ENCODE measurements around the gene PCCA.

Gene PCCA

GRCh38 chr13:100506600-100507422 lies 417.9 kb downstream of the PCCA start:
- Histone ChIP-seq H3K9me3 (ENCODE audit: control insufficient read depth, insufficient read depth, low read length) (no peaks in the 10 kb centered on the region), H3K36me3 (ENCODE audit: control insufficient read depth, insufficient read depth, low read length) (no peaks in the 10 kb centered on the region), H3K4me3 (ENCODE audit: low read depth, low read length) (no peak overlapping the region), H3K27ac (ENCODE audit: low read depth, low read length) (no peak overlapping the region), H3K4me1 (ENCODE audit: control insufficient read depth, insufficient read depth, low read length) (peaks cover 39% of the 10 kb centered on the region), H3K9ac (ENCODE audit: low read depth, low read length) (no peak overlapping the region), H3K27me3 (ENCODE audit: control insufficient read depth, insufficient read depth, low read length) (no peaks in the 10 kb centered on the region)

DNA sequence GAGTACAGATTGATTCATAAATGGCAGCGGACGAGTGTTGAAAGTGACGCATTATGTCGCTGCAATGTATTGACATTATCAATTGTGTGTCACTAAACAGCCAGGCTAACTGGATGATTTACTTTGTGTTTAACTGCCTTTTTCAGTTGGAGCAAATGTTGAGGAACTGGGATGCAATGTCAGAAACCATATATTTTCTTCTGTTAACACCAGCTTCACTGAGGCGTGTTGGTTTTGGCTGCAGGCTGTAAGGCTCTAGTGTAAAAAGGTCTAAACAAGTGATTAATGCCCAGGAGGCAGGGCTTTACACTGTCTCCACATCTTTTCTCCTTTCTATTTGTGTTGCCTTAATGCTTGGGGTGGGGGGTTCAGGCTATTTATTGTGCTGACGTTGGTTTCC lies 419.6 kb downstream of the PCCA start:
- H3K36me3 ChIP-seq (ENCODE audit: control insufficient read depth, insufficient read depth, low read length): no peaks in the 10 kb centered on the region
- peak overlapping the region; percentile 81 for H3K27ac ChIP-seq (ENCODE audit: low read depth, low read length)
- no peak overlapping the region for H3K4me3 ChIP-seq (ENCODE audit: low read depth, low read length)
- H3K9ac ChIP-seq (ENCODE audit: low read depth, low read length): peak overlapping the region; percentile 24; the same call in 1 of the 2 replicates
- no peaks in the 10 kb centered on the region for H3K27me3 ChIP-seq (ENCODE audit: control insufficient read depth, insufficient read depth, low read length)
- H3K4me1 ChIP-seq (ENCODE audit: control insufficient read depth, insufficient read depth, low read length): peaks cover 45% of the 10 kb centered on the region
- no peaks in the 10 kb centered on the region for H3K9me3 ChIP-seq (ENCODE audit: control insufficient read depth, insufficient read depth, low read length)

DNA sequence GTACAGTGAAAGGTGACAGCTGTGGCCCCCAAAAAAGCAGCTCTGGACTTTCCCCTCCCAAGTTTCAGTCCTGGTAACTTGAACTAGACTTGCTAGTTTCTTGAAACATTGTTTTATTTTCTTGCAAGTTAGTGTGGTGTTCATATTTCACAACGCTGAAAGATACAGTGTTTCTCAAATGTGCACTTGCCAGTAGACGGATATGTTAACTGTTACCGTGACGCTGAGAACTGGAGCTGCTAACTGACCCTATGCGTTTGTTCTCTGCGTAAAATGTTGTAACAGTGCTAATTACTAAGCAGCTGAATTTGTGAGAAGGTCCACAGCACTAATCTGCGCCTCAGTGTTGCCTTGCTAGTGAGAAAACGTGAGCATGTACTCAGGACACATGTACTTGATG lies 420.1 kb downstream of the PCCA start:
- Histone ChIP-seq H3K9ac (ENCODE audit: low read depth, low read length) (peak overlapping the region; percentile 44; the same call in 1 of the 2 replicates), H3K4me3 (ENCODE audit: low read depth, low read length) (no peak overlapping the region), H3K36me3 (ENCODE audit: control insufficient read depth, insufficient read depth, low read length) (no peaks in the 10 kb centered on the region), H3K9me3 (ENCODE audit: control insufficient read depth, insufficient read depth, low read length) (no peaks in the 10 kb centered on the region), H3K27me3 (ENCODE audit: control insufficient read depth, insufficient read depth, low read length) (no peaks in the 10 kb centered on the region), H3K27ac (ENCODE audit: low read depth, low read length) (peak overlapping the region; percentile 81), H3K4me1 (ENCODE audit: control insufficient read depth, insufficient read depth, low read length) (peaks cover 50% of the 10 kb centered on the region)

GRCh38 chr13:100510208-100510957 lies 421.5 kb downstream of the PCCA start:
- H3K36me3 ChIP-seq (ENCODE audit: control insufficient read depth, insufficient read depth, low read length): no peaks in the 10 kb centered on the region
- no peaks in the 10 kb centered on the region for H3K27me3 ChIP-seq (ENCODE audit: control insufficient read depth, insufficient read depth, low read length)
- H3K4me1 ChIP-seq (ENCODE audit: control insufficient read depth, insufficient read depth, low read length): peaks cover 63% of the 10 kb centered on the region
- peak overlapping the region; percentile 33; the same call in 1 of the 2 replicates for H3K9ac ChIP-seq (ENCODE audit: low read depth, low read length)
- H3K27ac ChIP-seq (ENCODE audit: low read depth, low read length): peak overlapping the region; percentile 81
- peak overlapping the region; percentile 4; the same call in 1 of the 2 replicates for H3K4me3 ChIP-seq (ENCODE audit: low read depth, low read length)
- H3K9me3 ChIP-seq (ENCODE audit: control insufficient read depth, insufficient read depth, low read length): no peaks in the 10 kb centered on the region

DNA sequence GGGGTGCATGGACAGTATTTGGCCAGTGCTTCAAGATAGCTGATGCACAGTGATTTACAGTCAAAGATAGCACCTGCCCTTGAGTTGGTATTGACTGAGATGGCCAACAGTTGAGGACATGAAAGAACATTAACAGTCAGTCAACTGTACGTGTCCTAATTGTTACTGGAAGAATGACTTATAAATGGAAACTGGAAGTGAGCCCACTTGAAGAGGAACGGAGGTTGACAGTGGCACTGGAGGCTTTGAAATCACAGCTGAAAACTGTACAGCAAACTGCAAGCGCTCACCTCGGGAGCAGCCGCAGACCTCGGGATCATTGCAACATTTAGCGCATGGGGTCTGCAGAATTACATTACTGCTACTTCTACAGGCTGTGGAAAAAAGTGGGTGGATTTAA lies 422.6 kb downstream of the PCCA start:
- Histone ChIP-seq H3K9ac (ENCODE audit: low read depth, low read length) (peak overlapping the region; percentile 33; the same call in 1 of the 2 replicates), H3K27me3 (ENCODE audit: control insufficient read depth, insufficient read depth, low read length) (no peaks in the 10 kb centered on the region), H3K9me3 (ENCODE audit: control insufficient read depth, insufficient read depth, low read length) (no peaks in the 10 kb centered on the region), H3K36me3 (ENCODE audit: control insufficient read depth, insufficient read depth, low read length) (0 out of 2 replicates have a peak, but pooled peaks cover 8% of the 10 kb centered on the region), H3K27ac (ENCODE audit: low read depth, low read length) (peak overlapping the region; percentile 81), H3K4me3 (ENCODE audit: low read depth, low read length) (no peak overlapping the region), H3K4me1 (ENCODE audit: control insufficient read depth, insufficient read depth, low read length) (peaks cover 67% of the 10 kb centered on the region)

- no peaks in the 10 kb centered on the region for H3K27me3 ChIP-seq (ENCODE audit: control insufficient read depth, insufficient read depth, low read length)
- 0 out of 2 replicates have a peak, but pooled peaks cover 8% of the 10 kb centered on the region for H3K36me3 ChIP-seq (ENCODE audit: control insufficient read depth, insufficient read depth, low read length)
- no peak overlapping the region for H3K4me3 ChIP-seq (ENCODE audit: low read depth, low read length)
- H3K4me1 ChIP-seq (ENCODE audit: control insufficient read depth, insufficient read depth, low read length): peaks cover 70% of the 10 kb centered on the region
- H3K9ac ChIP-seq (ENCODE audit: low read depth, low read length): no peak overlapping the region
- H3K9me3 ChIP-seq (ENCODE audit: control insufficient read depth, insufficient read depth, low read length): no peaks in the 10 kb centered on the region
- H3K27ac ChIP-seq (ENCODE audit: low read depth, low read length): no peak overlapping the region
These were observed 423.5 kb downstream of the PCCA start for GRCh38 chr13:100512422-100512821.

- no peak overlapping the region for H3K9ac ChIP-seq (ENCODE audit: low read depth, low read length)
- H3K27ac ChIP-seq (ENCODE audit: low read depth, low read length): peak overlapping the region; percentile 9
- 0 out of 2 replicates have a peak, but pooled peaks cover 8% of the 10 kb centered on the region for H3K36me3 ChIP-seq (ENCODE audit: control insufficient read depth, insufficient read depth, low read length)
- H3K27me3 ChIP-seq (ENCODE audit: control insufficient read depth, insufficient read depth, low read length): no peaks in the 10 kb centered on the region
- peaks cover 67% of the 10 kb centered on the region for H3K4me1 ChIP-seq (ENCODE audit: control insufficient read depth, insufficient read depth, low read length)
- H3K4me3 ChIP-seq (ENCODE audit: low read depth, low read length): no peak overlapping the region
- no peaks in the 10 kb centered on the region for H3K9me3 ChIP-seq (ENCODE audit: control insufficient read depth, insufficient read depth, low read length)
These were observed 424.3 kb downstream of the PCCA start for GRCh38 chr13:100513171-100513570.

DNA sequence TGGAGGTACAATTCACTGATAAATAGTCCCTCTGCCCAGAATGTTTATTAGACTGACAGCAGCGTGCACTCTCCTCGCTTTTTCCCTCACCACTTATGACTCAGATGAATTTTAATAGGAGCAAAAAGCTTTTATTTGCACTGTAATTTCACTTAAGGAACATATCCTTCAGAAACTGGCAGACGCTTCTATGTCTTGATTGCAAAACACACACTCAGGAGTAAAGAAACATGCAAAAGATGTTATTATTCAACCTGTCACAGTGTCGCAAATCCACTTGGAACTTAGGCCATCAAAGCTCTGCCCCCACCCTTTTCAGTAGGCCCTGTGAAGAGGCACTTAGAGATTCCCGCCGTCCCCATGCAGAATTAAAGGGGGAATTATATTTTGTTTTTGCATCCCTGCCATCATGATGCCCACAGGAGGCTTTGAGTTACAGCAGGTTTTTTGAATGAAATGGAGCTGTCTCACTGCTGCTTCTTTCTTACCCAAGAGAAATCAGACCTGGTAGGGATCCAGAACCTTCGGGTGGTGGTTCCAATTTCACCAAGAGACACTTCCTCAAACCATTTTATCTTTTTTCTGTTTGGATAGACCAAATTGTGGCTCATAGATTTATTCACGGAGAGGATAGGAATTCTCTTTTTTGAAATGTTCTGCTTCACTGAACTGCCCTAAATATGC lies 425.2 kb downstream of the PCCA start:
- H3K27ac ChIP-seq (ENCODE audit: low read depth, low read length): peak overlapping the region; percentile 23
- 0 out of 2 replicates have a peak, but pooled peaks cover 8% of the 10 kb centered on the region for H3K36me3 ChIP-seq (ENCODE audit: control insufficient read depth, insufficient read depth, low read length)

DNA sequence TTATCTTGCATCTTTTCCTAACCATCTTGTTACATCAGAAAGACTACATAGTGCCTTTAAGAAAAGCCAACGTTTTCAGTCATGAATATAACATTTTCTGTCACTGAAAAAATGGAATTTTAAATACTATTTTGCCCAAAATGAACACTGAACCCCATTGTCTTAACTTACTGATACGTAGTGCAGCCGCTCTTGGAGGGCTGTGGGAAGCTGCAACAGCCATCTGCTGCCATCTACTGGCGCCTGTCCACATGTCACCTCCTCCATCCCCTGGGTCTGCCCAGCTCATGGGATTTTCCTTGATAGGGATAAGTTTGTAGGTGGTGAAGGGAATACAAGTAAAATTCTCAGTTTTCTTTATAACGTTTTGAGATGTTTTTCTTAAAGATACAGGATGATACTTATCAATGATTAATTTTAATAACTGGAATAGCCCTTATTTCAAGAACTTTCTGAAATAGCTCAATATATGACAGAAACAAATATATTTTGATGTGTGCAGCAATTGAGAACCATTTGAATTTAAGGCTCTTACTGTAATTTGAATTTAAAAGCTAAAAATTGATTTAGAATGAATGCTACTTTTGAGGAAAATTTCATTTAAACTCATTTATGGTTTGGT lies 426.0 kb downstream of the PCCA start:
- Histone ChIP-seq H3K4me1 (ENCODE audit: control insufficient read depth, insufficient read depth, low read length) (peaks cover 54% of the 10 kb centered on the region), H3K4me3 (ENCODE audit: low read depth, low read length) (no peak overlapping the region), H3K36me3 (ENCODE audit: control insufficient read depth, insufficient read depth, low read length) (0 out of 2 replicates have a peak, but pooled peaks cover 8% of the 10 kb centered on the region), H3K27ac (ENCODE audit: low read depth, low read length) (no peak overlapping the region), H3K9ac (ENCODE audit: low read depth, low read length) (no peak overlapping the region), H3K9me3 (ENCODE audit: control insufficient read depth, insufficient read depth, low read length) (no peaks in the 10 kb centered on the region), H3K27me3 (ENCODE audit: control insufficient read depth, insufficient read depth, low read length) (no peaks in the 10 kb centered on the region)

More for the DNA sequence above, 425.2 kb downstream of the PCCA start:
- H3K27me3 ChIP-seq (ENCODE audit: control insufficient read depth, insufficient read depth, low read length): no peaks in the 10 kb centered on the region
- no peaks in the 10 kb centered on the region for H3K9me3 ChIP-seq (ENCODE audit: control insufficient read depth, insufficient read depth, low read length)
- H3K9ac ChIP-seq (ENCODE audit: low read depth, low read length): no peak overlapping the region
- H3K4me3 ChIP-seq (ENCODE audit: low read depth, low read length): no peak overlapping the region
- peaks cover 60% of the 10 kb centered on the region for H3K4me1 ChIP-seq (ENCODE audit: control insufficient read depth, insufficient read depth, low read length)

DNA sequence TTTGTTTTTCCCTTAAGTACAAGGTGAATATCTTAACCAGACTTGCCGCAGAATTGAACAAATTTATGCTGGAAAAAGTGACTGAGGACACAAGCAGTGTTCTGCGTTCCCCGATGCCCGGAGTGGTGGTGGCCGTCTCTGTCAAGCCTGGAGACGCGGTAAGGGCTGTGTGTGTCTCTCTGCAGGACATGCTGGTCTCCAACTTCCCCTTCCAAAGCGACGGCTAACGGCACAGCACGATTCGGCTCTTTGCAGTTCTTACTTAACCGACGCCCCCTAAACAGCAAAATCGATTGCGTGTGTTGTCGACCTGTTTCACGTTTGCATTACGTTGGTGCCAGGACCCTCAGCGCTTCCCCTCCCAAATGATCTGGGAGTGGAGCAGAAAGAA lies 426.5 kb downstream of the PCCA start:
- no peaks in the 10 kb centered on the region for H3K27me3 ChIP-seq (ENCODE audit: control insufficient read depth, insufficient read depth, low read length)
- no peaks in the 10 kb centered on the region for H3K9me3 ChIP-seq (ENCODE audit: control insufficient read depth, insufficient read depth, low read length)
- H3K9ac ChIP-seq (ENCODE audit: low read depth, low read length): no peak overlapping the region
- 0 out of 2 replicates have a peak, but pooled peaks cover 8% of the 10 kb centered on the region for H3K36me3 ChIP-seq (ENCODE audit: control insufficient read depth, insufficient read depth, low read length)
- H3K4me3 ChIP-seq (ENCODE audit: low read depth, low read length): no peak overlapping the region
- H3K27ac ChIP-seq (ENCODE audit: low read depth, low read length): no peak overlapping the region
- H3K4me1 ChIP-seq (ENCODE audit: control insufficient read depth, insufficient read depth, low read length): peaks cover 50% of the 10 kb centered on the region

Measured in HUES48 (cell line).